OCI-LY7 (cell line): ENCODE results near the gene SLC25A11. TPM values are rescaled to one million over a fixed set of nuclear protein-coding genes. Genes with fewer than 3 reads are reported as not detected.

Experiments
- BruUV-seq: library from RNA; stranded (reverse); fragments of 400-500 nt; replicated peaks from 2 replicates; lab custom pipeline; 2021; lab: Mats Ljungman, UMichigan
- CTCF ChIA-PET: fragments of 300-600 bp; sonication (Branson Sonifier 250); formaldehyde crosslinking; loops from one replicate; lab custom pipeline; 2022; ENCODE audit warnings: antibody characterized with exemption; ENCODE audit not compliant: unreplicated experiment; lab: Charles Lee
- POLR2A ChIA-PET: fragments of 300-600 bp; sonication (Branson Sonifier 250); formaldehyde crosslinking; loops from one replicate; lab custom pipeline; 2022; ENCODE audit warnings: antibody characterized with exemption; lab: Charles Lee
- DNase-seq: peaks from one replicate; pipeline ENCODE4 v3.0.0-alpha.2; 2015; ENCODE audit warnings: low spot score
- H2AFZ ChIP-seq: fragments of 200-600 bp; sonication (generic), shearing (Covaris generic); 2 replicates; pipeline ENCODE4 v1.6.1; 2014; ENCODE audit warnings: mild to moderate bottlenecking, antibody characterized with exemption, low read length, moderate library complexity
- H3K27ac ChIP-seq: fragments of 200-600 bp; sonication (generic); 2 replicates; pipeline ENCODE4 v1.5.1; 2014; ENCODE audit warnings: mixed run types, low read depth, mild to moderate bottlenecking, moderate library complexity, low read length, inconsistent platforms; ENCODE audit not compliant: poor library complexity, severe bottlenecking
- H3K36me3 ChIP-seq: fragments of 200-600 bp; sonication (generic); 2 replicates; pipeline ENCODE4 v1.6.1; 2014; ENCODE audit warnings: mild to moderate bottlenecking, antibody characterized with exemption, low read length, moderate library complexity, mixed read lengths; ENCODE audit not compliant: insufficient read depth
- H3K4me1 ChIP-seq: fragments of 200-600 bp; sonication (generic); 2 replicates; pipeline ENCODE4 v1.5.1; 2014; ENCODE audit warnings: mild to moderate bottlenecking, low read length; ENCODE audit not compliant: insufficient read depth, poor library complexity, severe bottlenecking
- H3K4me2 ChIP-seq: fragments of 200-600 bp; sonication (generic); 2 replicates; pipeline ENCODE4 v1.6.1; 2014; ENCODE audit warnings: mild to moderate bottlenecking, low read length
- H3K4me3 ChIP-seq: fragments of 200-600 bp; sonication (generic); 2 replicates; pipeline ENCODE4 v1.5.1; 2014; ENCODE audit warnings: mild to moderate bottlenecking, low read depth, low read length; ENCODE audit not compliant: poor library complexity, severe bottlenecking
- H3K79me2 ChIP-seq: fragments of 200-600 bp; sonication (generic); 2 replicates; pipeline ENCODE4 v1.6.1; 2016; ENCODE audit warnings: low read depth, mild to moderate bottlenecking, low read length, moderate library complexity, mixed read lengths; ENCODE audit not compliant: insufficient read depth
- H3K9me2 ChIP-seq: fragments of 200-600 bp; sonication (generic); 2 replicates; pipeline ENCODE4 v1.6.1; 2016; ENCODE audit warnings: mild to moderate bottlenecking, low read length, mixed read lengths; ENCODE audit not compliant: insufficient read depth
- H3K9me3 ChIP-seq: fragments of 200-600 bp; sonication (generic); 2 replicates; pipeline ENCODE4 v1.6.1; 2014; ENCODE audit warnings: mild to moderate bottlenecking, mixed run types, low read length, mixed read lengths
- H4K20me1 ChIP-seq: fragments of 200-600 bp; sonication (generic); 2 replicates; pipeline ENCODE4 v1.6.1; 2014; ENCODE audit warnings: mild to moderate bottlenecking, antibody characterized with exemption, low read length, moderate library complexity, mixed read lengths; ENCODE audit not compliant: insufficient read depth
- EZH2phosphoT487 ChIP-seq: fragments of 200-600 bp; sonication (generic); IDR thresholded peaks from 2 replicates; pipeline ENCODE4 v1.6.1; 2018; ENCODE audit warnings: low read depth, borderline replicate concordance, mild to moderate bottlenecking, mixed run types, antibody characterized with exemption, low read length, moderate library complexity, mixed read lengths
- intact Hi-C: fragments of 100-400 bp; cut with micrococcal nuclease; formaldehyde crosslinking; loops from one replicate; pipeline ENCODE4 v1.10.0; 2022; ENCODE audit not compliant: unreplicated experiment
- total RNA-seq, 2 experiments: library from RNA; depleted of rRNA in 1 of 2; stranded (reverse); fragments of >200 nt in 1 of 2; shearing (Covaris generic) in 1 of 2; gene quantifications; 2 replicates each; pipeline ENCODE4 v1.2.3, GENCODE V29; 2014 to 2022
- TF ChIP-seq, protein P1 (sequence below): fragments of 200-600 bp; sonication (generic); conservative IDR thresholded peaks from 2 replicates; pipeline ENCODE4 v1.5.1; 2014; ENCODE audit warnings: mild to moderate bottlenecking, antibody characterized with exemption, low read length, moderate library complexity, mixed read lengths

The SLC25A11 gene
- total RNA-seq, 2 experiments from 2014 or later: 68.2 to 80.6 TPM

DNA sequence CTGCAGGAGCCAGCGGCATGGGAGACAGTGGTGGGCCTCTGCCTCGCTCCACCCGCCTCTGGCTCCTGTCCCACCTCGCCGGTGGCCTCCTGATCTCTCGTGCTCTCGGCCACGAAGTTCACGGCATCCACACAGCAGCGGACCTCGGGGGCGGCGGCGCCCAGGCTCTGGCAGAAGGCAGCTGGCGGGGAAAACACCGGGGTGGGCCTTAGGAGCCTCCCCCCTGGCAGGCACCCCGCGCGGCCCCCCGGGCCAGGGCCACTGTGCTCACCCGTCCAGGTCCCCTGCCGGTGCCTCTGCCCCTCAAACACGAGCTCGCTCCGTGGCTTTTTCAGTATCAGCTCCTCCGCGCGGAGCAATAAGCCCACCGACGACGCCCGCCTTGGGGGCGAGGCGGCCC, 40.9 kb downstream of the SLC25A11 start:
- Histone ChIP-seq H3K4me2 (no peak overlapping the region), H3K9me3 (no peaks in the 10 kb centered on the region), H3K9me2 (no peaks in the 10 kb centered on the region), H3K4me3 (no peak overlapping the region), H3K4me1 (peaks cover 9% of the 10 kb centered on the region), H3K79me2 (no peaks in the 10 kb centered on the region), H3K27ac (no peak overlapping the region), H4K20me1 (no peaks in the 10 kb centered on the region), H3K36me3 (peaks cover 32% of the 10 kb centered on the region; the same call in 1 of the 2 replicates), H2AFZ (no peak overlapping the region)
- ChIA-PET POLR2A (no interaction called here), CTCF (no interaction called here)
- no peak for TF ChIP-seq EZH2phosphoT487
- TF ChIP-seq, protein P1, sequence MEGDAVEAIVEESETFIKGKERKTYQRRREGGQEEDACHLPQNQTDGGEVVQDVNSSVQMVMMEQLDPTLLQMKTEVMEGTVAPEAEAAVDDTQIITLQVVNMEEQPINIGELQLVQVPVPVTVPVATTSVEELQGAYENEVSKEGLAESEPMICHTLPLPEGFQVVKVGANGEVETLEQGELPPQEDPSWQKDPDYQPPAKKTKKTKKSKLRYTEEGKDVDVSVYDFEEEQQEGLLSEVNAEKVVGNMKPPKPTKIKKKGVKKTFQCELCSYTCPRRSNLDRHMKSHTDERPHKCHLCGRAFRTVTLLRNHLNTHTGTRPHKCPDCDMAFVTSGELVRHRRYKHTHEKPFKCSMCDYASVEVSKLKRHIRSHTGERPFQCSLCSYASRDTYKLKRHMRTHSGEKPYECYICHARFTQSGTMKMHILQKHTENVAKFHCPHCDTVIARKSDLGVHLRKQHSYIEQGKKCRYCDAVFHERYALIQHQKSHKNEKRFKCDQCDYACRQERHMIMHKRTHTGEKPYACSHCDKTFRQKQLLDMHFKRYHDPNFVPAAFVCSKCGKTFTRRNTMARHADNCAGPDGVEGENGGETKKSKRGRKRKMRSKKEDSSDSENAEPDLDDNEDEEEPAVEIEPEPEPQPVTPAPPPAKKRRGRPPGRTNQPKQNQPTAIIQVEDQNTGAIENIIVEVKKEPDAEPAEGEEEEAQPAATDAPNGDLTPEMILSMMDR: no peak
- no TSS peak for BruUV-seq
- DNase-seq: no peak
- intact Hi-C loops: no loop called here

DNA sequence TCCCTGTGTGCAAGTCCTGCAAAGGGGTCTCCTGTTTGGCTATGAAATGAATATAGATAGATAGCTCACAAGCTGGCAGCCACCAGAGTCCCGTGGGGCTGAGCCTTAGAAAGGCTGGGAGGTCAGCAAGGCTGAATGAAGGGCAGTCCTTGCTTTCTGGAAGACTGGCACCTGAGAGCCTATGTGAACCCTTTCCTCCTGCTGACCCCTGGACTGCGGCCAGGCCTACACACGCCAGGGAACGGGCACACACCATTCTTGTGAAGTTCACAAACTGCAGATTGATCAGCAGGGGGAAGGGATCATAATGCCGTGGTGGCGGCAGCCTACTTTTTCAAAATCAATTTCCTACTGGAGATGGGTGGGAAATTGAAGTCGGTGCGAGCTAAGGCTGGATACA, 41.5 kb downstream of the SLC25A11 start:
- no peaks in the 10 kb centered on the region for H3K9me2 ChIP-seq
- no peak overlapping the region for H2AFZ ChIP-seq
- no peak for DNase-seq
- ChIA-PET POLR2A (no interaction called here), CTCF (interaction anchor here (0.6 kb wide), 1 partner anchor 95 kb away, joined by 5 read pairs; no protein-coding TSS in a partner anchor)
- no peaks in the 10 kb centered on the region for H3K9me3 ChIP-seq
- peaks cover 32% of the 10 kb centered on the region; the same call in 1 of the 2 replicates for H3K36me3 ChIP-seq
- TF ChIP-seq, protein P1: no peak
- TF ChIP-seq EZH2phosphoT487: no peak
- H3K4me2 ChIP-seq: no peak overlapping the region
- H3K79me2 ChIP-seq: no peaks in the 10 kb centered on the region
- H3K4me3 ChIP-seq: no peak overlapping the region
- peaks cover 7% of the 10 kb centered on the region for H3K4me1 ChIP-seq
- no peak overlapping the region for H3K27ac ChIP-seq
- BruUV-seq: no TSS peak
- intact Hi-C loops: no loop called here
- no peaks in the 10 kb centered on the region for H4K20me1 ChIP-seq

DNA sequence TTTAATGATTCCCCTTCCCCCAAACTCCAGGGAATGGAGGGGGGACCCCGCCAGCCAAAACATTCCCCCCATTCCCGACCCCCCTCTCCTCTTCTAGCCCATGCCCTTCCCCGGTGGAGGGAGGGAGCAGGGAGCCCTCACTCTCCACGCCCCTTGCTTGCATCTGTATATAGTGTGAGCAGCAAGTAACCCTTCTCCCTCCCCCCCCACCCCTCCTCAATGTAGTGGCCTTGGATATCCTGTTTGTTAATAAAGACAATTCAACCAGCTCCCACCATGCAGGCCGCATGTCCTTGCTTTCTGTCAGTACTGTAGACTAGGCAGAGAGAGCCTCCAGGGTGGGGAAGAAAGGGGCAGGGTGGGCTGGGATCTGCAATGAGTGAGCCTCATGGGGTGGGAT, 42.1 kb downstream of the SLC25A11 start:
- H3K4me3 ChIP-seq: no peak overlapping the region
- H2AFZ ChIP-seq: no peak overlapping the region
- no peak for DNase-seq
- no peaks in the 10 kb centered on the region for H4K20me1 ChIP-seq
- H3K79me2 ChIP-seq: no peaks in the 10 kb centered on the region
- peaks cover 34% of the 10 kb centered on the region; the same call in 1 of the 2 replicates for H3K36me3 ChIP-seq
- H3K4me1 ChIP-seq: peaks cover under 1% of the 10 kb centered on the region
- CTCF ChIA-PET: interaction anchor here (0.6 kb wide), 1 partner anchor 95 kb away, joined by 5 read pairs; no protein-coding TSS in a partner anchor
- no peak overlapping the region for H3K27ac ChIP-seq
- TF ChIP-seq EZH2phosphoT487: no peak
- TF ChIP-seq, protein P1: no peak
- no TSS peak for BruUV-seq
- H3K4me2 ChIP-seq: no peak overlapping the region
- POLR2A ChIA-PET: no interaction called here
- H3K9me3 ChIP-seq: no peaks in the 10 kb centered on the region
- no peaks in the 10 kb centered on the region for H3K9me2 ChIP-seq
- intact Hi-C loops: no loop called here
